HG03457 (cell line): ENCODE measurements around the gene SUN3.
"Not testable (repeated sequence)": the region's sequence is repeated elsewhere in the genome, so short reads cannot be mapped to it uniquely, and the experiment has no call there.

ENCODE experiments used
- ATAC-seq: cut with Tn5 transposase; IDR thresholded peaks from one replicate; pipeline ENCODE4 v1.9.1; 2021; ENCODE audit warnings: moderate number of reproducible peaks; ENCODE audit not compliant: unreplicated experiment

Gene SUN3

GRCh38 chr7:47946581-47947354 lies 82.1 kb downstream of the SUN3 start:
- no peak for ATAC-seq

DNA sequence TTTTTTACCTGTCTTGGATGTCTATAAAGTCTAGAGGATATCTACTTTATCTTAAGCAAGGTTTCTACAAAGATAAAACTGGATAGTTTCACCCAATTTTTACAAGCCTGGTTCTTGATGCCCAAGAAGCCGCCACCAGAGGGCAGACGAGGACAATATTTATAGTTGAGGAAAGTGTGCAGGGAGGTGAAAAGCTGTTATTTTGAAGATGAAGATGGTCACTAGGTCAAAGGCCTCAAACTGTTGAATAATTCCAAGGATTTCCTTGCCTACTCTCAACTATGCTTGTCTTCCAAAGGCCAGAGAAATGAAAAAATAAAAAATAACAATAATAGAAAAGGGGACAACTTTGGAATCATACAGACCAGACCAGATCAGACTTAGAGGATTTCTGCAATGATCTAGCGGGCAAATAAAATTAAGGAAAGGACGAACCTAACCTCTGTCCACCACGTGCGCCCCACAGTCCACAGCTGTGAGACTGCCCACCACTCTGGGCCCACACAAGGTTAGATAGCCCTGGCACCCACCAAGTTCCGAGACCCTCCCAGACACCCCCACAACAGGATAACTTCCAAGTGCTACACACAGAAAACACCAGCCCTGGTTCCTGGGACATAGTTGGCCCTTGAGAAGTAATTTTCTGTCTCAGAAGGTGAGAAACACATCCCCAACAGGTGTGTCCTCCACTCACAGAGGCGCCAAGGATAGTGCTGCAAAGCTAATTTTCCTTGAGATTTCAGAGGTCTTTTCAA lies 83.5 kb downstream of the SUN3 start:
- ATAC-seq, result no peak

DNA sequence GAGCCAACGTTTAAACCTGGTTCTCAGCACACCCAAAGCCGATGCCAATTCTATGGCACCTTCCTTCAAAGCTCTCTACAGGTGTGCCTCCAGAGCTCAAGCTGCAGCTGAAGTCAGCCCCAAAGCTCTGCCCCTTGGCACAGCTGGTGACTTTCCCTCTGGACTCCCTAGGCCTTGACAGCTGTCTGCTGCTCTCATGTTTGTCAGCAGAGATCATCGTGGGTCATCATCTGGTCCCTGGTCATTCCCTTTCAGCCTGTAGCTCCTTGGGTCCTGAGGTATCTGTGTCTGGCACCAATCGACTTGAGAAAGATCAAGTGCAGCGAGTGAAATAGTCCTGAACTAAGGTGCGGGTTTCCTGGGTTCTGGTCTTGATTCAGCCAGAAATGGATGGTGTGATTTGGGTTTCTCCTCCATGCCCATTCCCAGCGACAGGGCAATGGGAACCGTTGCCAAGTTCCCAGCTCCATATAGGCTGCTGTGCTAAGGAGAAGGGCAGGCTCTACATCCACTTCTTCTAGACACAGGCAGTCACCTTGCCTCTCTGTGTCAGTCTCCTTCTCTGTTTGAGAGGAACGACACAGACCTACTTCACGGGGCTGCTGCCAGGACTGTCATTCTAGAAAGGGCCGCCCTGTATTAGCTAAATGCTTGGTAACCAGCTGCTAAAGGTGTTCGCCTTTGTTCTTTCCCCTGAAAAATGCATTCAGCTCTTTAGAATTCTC lies 84.2 kb downstream of the SUN3 start:
- ATAC-seq, result no peak

DNA sequence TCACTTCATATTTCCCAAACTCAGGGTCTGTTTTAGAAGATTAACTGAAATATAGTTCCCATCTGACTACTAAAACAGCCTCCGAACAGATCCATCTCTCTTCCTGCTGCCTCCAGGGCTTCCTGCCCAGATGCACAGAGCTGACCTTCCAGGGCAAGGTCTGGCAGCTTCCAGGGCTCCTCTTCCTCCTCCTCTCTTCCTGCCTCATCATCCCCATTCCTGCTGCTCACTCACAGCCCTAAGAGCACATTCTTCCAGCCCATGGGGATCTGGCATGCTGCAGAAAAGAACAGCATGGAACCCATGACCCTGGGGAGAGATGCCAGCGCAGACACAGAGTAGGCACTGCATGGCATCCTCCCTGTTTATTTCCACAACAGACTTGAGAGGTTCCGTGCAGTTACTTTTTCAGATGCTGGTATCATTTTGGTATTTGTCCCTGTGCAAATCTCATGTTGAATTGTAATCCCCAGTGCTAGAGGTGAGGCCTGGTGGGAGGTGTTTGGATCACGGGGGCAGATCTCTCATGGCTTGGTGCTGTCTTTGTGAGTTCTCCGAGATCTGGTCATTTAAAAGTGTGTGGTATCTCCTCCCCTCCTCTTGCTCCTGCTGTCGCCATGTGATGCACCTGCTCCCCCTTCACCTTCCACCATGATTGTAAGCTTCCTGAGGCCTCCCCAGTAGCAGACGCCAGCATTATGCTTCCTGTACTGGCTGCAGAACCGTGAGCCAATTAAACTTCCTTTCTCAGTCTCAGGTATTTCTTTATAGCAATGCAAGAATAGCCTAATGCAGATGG lies 85.0 kb downstream of the SUN3 start:
- ATAC-seq, result no peak

GRCh38 chr7:47942651-47943050 lies 86.3 kb downstream of the SUN3 start:
- ATAC-seq, result not testable (repeated sequence)

DNA sequence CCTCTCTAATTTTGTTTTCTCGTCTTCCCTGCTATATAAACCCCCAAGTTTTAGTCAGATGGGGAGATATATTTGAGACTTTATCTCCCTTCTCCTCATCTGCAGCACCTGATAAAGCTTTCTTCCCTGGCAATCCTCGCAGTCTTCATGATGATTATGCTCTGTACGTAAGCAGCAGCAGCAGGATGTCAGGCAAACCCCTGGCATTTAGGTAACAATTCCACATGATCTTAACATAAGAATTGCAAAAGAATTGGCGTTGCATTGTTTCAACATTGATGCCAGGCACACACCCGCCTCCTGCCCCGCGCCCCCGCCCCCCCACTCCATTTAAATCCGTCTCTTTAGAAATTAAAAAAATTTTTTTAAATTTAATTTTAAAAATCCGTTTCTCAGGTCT lies 86.8 kb downstream of the SUN3 start:
- no peak for ATAC-seq

- ATAC-seq, result no peak
Measured at GRCh38 chr7:47941136-47941844, 87.6 kb downstream of the SUN3 start.

- ATAC-seq, result no peak
Measured at GRCh38 chr7:47940088-47941013, 88.6 kb downstream of the SUN3 start.

GRCh38 chr7:47939425-47940036 lies 89.4 kb downstream of the SUN3 start:
- no peak for ATAC-seq

GRCh38 chr7:47938574-47939165 lies 90.2 kb downstream of the SUN3 start:
- no peak for ATAC-seq

- peak; percentile 53 for ATAC-seq
Measured at GRCh38 chr7:47937711-47938573, 91.0 kb downstream of the SUN3 start.
